ENCODE measurements around the gene HOXD12.

DNA sequence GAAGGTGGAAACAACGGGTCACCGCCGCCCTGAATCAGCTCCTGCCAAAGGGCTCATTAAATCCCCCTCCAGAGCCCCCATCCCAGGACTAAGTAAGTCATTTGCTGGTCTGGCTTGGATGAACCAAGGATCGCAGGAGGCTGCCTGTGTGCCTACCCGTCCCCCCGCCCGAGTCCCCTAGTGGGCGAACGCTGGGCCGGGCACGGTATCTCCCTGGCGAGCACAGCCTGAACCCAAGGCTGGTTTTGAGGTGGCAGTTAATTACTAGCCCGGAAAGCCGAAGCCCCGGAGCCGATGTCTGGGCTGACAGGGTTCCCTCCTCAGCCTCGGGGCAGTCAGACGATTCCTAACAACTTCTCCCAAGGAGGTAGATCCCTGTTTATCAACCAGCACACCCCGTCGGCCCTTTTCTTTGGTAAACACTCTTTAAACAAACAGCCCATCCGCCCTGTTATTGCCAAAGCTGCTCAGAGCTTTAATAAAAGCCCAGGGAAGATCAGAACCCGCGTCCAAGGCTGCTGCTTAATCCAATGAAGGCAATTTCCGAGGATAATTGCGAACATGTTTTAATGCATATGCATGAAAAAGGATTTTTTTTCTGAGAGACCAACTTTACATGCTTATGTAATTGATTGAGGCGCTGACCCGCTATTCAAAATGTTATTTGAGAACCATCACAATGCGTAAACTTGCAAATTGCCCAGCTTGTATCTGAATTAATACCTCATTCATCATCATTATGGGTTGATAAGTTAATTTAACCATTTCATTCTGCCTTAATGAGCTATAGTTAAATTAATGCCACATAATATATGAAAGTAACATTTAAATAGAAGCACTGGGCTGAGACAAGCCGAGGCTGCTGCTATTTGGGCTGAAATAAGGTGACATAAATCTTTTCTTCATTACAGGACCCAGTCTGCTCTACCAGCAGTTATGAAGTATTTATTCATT, 26.4 kb upstream of the HOXD12 start:
- TF ChIP-seq, protein P1, sequence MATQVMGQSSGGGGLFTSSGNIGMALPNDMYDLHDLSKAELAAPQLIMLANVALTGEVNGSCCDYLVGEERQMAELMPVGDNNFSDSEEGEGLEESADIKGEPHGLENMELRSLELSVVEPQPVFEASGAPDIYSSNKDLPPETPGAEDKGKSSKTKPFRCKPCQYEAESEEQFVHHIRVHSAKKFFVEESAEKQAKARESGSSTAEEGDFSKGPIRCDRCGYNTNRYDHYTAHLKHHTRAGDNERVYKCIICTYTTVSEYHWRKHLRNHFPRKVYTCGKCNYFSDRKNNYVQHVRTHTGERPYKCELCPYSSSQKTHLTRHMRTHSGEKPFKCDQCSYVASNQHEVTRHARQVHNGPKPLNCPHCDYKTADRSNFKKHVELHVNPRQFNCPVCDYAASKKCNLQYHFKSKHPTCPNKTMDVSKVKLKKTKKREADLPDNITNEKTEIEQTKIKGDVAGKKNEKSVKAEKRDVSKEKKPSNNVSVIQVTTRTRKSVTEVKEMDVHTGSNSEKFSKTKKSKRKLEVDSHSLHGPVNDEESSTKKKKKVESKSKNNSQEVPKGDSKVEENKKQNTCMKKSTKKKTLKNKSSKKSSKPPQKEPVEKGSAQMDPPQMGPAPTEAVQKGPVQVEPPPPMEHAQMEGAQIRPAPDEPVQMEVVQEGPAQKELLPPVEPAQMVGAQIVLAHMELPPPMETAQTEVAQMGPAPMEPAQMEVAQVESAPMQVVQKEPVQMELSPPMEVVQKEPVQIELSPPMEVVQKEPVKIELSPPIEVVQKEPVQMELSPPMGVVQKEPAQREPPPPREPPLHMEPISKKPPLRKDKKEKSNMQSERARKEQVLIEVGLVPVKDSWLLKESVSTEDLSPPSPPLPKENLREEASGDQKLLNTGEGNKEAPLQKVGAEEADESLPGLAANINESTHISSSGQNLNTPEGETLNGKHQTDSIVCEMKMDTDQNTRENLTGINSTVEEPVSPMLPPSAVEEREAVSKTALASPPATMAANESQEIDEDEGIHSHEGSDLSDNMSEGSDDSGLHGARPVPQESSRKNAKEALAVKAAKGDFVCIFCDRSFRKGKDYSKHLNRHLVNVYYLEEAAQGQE (IDR thresholded peaks at IDR 0.05; ENCODE audit: insufficient read depth in 1 of 2, low read depth in 2 of 2, low read length in 1 of 2): no peak
- no peak for TF ChIP-seq POLR2AphosphoS5 (IDR thresholded peaks at IDR 0.05; ENCODE audit: low read depth, low read length)
- TF ChIP-seq, protein P2, sequence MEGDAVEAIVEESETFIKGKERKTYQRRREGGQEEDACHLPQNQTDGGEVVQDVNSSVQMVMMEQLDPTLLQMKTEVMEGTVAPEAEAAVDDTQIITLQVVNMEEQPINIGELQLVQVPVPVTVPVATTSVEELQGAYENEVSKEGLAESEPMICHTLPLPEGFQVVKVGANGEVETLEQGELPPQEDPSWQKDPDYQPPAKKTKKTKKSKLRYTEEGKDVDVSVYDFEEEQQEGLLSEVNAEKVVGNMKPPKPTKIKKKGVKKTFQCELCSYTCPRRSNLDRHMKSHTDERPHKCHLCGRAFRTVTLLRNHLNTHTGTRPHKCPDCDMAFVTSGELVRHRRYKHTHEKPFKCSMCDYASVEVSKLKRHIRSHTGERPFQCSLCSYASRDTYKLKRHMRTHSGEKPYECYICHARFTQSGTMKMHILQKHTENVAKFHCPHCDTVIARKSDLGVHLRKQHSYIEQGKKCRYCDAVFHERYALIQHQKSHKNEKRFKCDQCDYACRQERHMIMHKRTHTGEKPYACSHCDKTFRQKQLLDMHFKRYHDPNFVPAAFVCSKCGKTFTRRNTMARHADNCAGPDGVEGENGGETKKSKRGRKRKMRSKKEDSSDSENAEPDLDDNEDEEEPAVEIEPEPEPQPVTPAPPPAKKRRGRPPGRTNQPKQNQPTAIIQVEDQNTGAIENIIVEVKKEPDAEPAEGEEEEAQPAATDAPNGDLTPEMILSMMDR (IDR thresholded peaks at IDR 0.05): no peak
- TF ChIP-seq TCF7L2 (IDR thresholded peaks at IDR 0.05; ENCODE audit: low read depth, low read length): no peak

All from Panc1 (cell line).